OCI-LY1 (cell line): Measurements from ENCODE around the gene RASL10B.

ENCODE experiments used
- H2AFZ ChIP-seq: fragments of 200-600 bp; sonication (generic), shearing (Covaris generic); 2 replicates; pipeline ENCODE4 v1.6.0; 2014; ENCODE audit warnings: antibody characterized with exemption, mild to moderate bottlenecking, low read length
- H3F3A ChIP-seq: fragments of 200-600 bp; sonication (generic), shearing (Covaris generic); 2 replicates; pipeline ENCODE4 v1.6.0; 2014; ENCODE audit warnings: mild to moderate bottlenecking, antibody characterized with exemption, low read length, moderate library complexity; ENCODE audit not compliant: insufficient read depth
- H3K27ac ChIP-seq: fragments of 200-600 bp; sonication (generic); 2 replicates; pipeline ENCODE4 v1.5.1; 2014; ENCODE audit warnings: low read length, mixed run types, mild to moderate bottlenecking, low read depth; ENCODE audit not compliant: poor library complexity, severe bottlenecking
- H3K27me3 ChIP-seq: fragments of 200-600 bp; sonication (generic); 2 replicates; pipeline ENCODE4 v1.6.0; 2014; ENCODE audit warnings: antibody characterized with exemption, mild to moderate bottlenecking, low read length, moderate library complexity; ENCODE audit not compliant: insufficient read depth
- H3K36me3 ChIP-seq: fragments of 200-600 bp; sonication (generic); 2 replicates; pipeline ENCODE4 v1.6.1; 2014; ENCODE audit warnings: mild to moderate bottlenecking, antibody characterized with exemption, low read length, moderate library complexity, mixed read lengths; ENCODE audit not compliant: insufficient read depth
- H3K4me1 ChIP-seq: fragments of 200-600 bp; sonication (generic); 2 replicates; pipeline ENCODE4 v1.5.1; 2014; ENCODE audit warnings: mild to moderate bottlenecking, low read length, moderate library complexity; ENCODE audit not compliant: insufficient read depth, severe bottlenecking
- H3K4me2 ChIP-seq: fragments of 200-600 bp; sonication (generic), shearing (Covaris generic); 2 replicates; pipeline ENCODE4 v1.6.1; 2014; ENCODE audit warnings: low read length
- H3K4me3 ChIP-seq: fragments of 200-600 bp; sonication (generic); 2 replicates; pipeline ENCODE4 v1.5.1; 2014; ENCODE audit warnings: low read length, low read depth, mild to moderate bottlenecking, mixed read lengths; ENCODE audit not compliant: poor library complexity, severe bottlenecking
- H3K79me2 ChIP-seq: fragments of 200-600 bp; shearing (Covaris generic); 2 replicates; pipeline ENCODE4 v1.6.1; 2016; ENCODE audit warnings: mixed run types, low read length, mixed read lengths; ENCODE audit not compliant: insufficient read depth
- H3K9ac ChIP-seq: fragments of 200-600 bp; sonication (generic), shearing (Covaris generic); 2 replicates; pipeline ENCODE4 v1.6.1; 2014; ENCODE audit warnings: mild to moderate bottlenecking, low read length, mixed read lengths
- H3K9me2 ChIP-seq: fragments of 200-600 bp; sonication (generic), shearing (Covaris generic); 2 replicates; pipeline ENCODE4 v1.6.1; 2014; ENCODE audit warnings: low read depth, mild to moderate bottlenecking, low read length, mixed read lengths
- H3K9me3 ChIP-seq: fragments of 200-600 bp; shearing (Covaris generic); 2 replicates; pipeline ENCODE4 v1.6.1; 2014; ENCODE audit warnings: low read length, mixed read lengths
- H4K20me1 ChIP-seq: fragments of 200-600 bp; sonication (generic), shearing (Covaris generic); 2 replicates; pipeline ENCODE4 v1.6.0; 2016; ENCODE audit warnings: mild to moderate bottlenecking, low read length; ENCODE audit not compliant: insufficient read depth
- EZH2 ChIP-seq: fragments of 200-600 bp; sonication (generic), shearing (Covaris generic); IDR thresholded peaks from 2 replicates; pipeline ENCODE4 v1.8.0; 2017; ENCODE audit warnings: borderline replicate concordance, mixed run types, mild to moderate bottlenecking, antibody characterized with exemption, low read length, moderate library complexity, mixed read lengths
- TF ChIP-seq, protein P1 (sequence below): fragments of 200-600 bp; sonication (generic), shearing (Covaris generic); IDR thresholded peaks from 2 replicates; pipeline ENCODE4 v1.5.1; 2017; ENCODE audit warnings: mild to moderate bottlenecking, antibody characterized with exemption, low read length, moderate library complexity, mixed read lengths

RASL10B gene

DNA sequence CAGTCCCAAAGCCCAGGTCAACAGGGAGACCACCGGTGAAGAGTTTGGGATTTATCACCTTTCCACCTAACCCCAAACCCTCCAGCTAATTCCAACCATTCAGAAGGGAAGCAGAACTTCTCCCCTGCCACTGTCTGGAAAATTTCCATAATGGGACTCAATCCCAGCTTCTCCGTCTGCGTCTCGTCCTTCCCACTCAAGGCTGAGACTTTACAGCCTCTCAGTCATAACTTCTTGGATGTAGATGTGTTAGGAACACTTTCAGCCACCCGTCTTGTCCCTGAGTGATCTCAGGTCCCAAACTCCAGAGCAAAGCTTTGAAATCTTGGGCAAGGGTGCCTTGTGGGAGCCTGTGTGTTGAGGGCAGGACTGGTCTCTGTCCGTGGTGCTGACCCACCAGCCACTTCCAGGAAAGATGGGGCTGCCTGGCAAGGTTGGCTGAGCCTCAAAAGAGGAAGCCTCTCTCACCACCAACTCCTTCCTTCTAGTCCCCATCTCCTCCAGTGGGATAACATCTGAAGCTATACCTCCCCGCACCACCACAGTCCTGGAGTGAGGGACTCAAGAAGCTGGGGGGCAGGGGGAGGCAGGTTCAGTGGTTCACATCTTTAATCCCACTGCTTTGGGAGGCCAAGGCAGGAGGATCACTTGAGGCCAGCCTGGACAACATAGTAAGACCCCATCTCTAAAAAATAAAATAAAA is 12.3 kb downstream of the RASL10B start:
- no peaks in the 10 kb centered on the region for H3K9me3 ChIP-seq
- H3K79me2 ChIP-seq = no peaks in the 10 kb centered on the region
- TF ChIP-seq, protein P1, sequence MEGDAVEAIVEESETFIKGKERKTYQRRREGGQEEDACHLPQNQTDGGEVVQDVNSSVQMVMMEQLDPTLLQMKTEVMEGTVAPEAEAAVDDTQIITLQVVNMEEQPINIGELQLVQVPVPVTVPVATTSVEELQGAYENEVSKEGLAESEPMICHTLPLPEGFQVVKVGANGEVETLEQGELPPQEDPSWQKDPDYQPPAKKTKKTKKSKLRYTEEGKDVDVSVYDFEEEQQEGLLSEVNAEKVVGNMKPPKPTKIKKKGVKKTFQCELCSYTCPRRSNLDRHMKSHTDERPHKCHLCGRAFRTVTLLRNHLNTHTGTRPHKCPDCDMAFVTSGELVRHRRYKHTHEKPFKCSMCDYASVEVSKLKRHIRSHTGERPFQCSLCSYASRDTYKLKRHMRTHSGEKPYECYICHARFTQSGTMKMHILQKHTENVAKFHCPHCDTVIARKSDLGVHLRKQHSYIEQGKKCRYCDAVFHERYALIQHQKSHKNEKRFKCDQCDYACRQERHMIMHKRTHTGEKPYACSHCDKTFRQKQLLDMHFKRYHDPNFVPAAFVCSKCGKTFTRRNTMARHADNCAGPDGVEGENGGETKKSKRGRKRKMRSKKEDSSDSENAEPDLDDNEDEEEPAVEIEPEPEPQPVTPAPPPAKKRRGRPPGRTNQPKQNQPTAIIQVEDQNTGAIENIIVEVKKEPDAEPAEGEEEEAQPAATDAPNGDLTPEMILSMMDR = no peak
- no peak for TF ChIP-seq EZH2
- H3K36me3 ChIP-seq = no peaks in the 10 kb centered on the region
- H3K4me1 ChIP-seq = no peaks in the 10 kb centered on the region
- H3K27me3 ChIP-seq = no peaks in the 10 kb centered on the region
- no peaks in the 10 kb centered on the region for H4K20me1 ChIP-seq
- no peaks in the 10 kb centered on the region for H3F3A ChIP-seq
- no peak overlapping the region for H2AFZ ChIP-seq
- H3K4me2 ChIP-seq = no peak overlapping the region
- no peak overlapping the region for H3K27ac ChIP-seq
- H3K9me2 ChIP-seq = no peaks in the 10 kb centered on the region
- no peak overlapping the region for H3K9ac ChIP-seq
- no peak overlapping the region for H3K4me3 ChIP-seq

DNA sequence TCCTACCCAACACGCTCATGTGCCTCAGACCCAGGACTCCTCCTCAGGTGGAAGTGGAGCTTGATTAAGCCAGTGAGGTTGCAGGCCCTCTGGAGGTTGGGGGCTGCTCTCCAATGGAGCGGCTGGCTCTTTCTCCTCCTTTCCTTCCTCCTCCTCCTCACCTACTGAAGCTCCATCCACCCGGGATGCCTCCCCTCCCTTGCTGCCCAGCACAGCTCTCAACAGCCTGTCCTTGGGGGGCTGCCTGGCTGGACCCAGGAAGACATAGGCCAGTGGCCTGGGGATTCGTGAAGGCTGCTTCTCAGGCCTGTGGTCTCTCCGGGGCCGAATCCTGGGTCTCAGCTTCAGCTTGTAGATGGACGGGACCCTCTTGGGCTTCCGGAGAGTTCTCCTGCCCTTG is 13.4 kb downstream of the RASL10B start:
- Histone ChIP-seq H3K4me1 (peaks cover 3% of the 10 kb centered on the region), H3K9me2 (no peaks in the 10 kb centered on the region), H4K20me1 (no peaks in the 10 kb centered on the region), H3K9me3 (no peaks in the 10 kb centered on the region), H3K4me2 (no peak overlapping the region), H2AFZ (no peak overlapping the region), H3K27me3 (peaks cover 6% of the 10 kb centered on the region; the same call in 1 of the 2 replicates), H3K4me3 (no peak overlapping the region), H3K79me2 (no peaks in the 10 kb centered on the region), H3K27ac (no peak overlapping the region), H3K9ac (no peak overlapping the region), H3K36me3 (no peaks in the 10 kb centered on the region), H3F3A (no peaks in the 10 kb centered on the region)
- TF ChIP-seq EZH2 = no peak

DNA sequence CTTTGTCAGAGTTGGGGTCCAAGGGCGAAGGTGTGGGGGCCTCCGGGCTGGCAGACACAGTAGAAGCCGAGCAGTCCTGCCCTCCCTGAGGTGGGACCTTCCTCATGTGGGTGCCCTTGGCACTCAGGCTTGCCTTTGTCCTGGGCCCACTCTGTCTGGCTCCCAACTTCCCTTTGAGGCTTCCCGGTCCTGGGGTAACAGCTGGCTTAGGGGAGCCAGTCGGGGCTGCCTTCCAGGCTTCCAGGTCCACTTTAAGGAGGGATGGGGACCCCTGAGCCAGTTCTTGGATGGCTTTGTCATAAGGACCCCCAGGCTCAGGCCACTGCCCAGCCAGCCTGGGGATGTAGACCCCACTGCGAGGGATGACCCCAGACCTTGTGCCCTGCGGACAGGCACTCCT is 13.8 kb downstream of the RASL10B start:
- Histone ChIP-seq H3K79me2 (no peaks in the 10 kb centered on the region), H3K4me3 (no peak overlapping the region), H3K27me3 (peaks cover 6% of the 10 kb centered on the region; the same call in 1 of the 2 replicates), H3F3A (no peaks in the 10 kb centered on the region), H4K20me1 (no peaks in the 10 kb centered on the region), H3K9me3 (no peaks in the 10 kb centered on the region), H3K36me3 (no peaks in the 10 kb centered on the region), H3K4me2 (no peak overlapping the region), H2AFZ (no peak overlapping the region), H3K9ac (no peak overlapping the region), H3K27ac (no peak overlapping the region), H3K4me1 (peaks cover 8% of the 10 kb centered on the region), H3K9me2 (no peaks in the 10 kb centered on the region)
- TF ChIP-seq EZH2 = no peak
- TF ChIP-seq, protein P1 = no peak

DNA sequence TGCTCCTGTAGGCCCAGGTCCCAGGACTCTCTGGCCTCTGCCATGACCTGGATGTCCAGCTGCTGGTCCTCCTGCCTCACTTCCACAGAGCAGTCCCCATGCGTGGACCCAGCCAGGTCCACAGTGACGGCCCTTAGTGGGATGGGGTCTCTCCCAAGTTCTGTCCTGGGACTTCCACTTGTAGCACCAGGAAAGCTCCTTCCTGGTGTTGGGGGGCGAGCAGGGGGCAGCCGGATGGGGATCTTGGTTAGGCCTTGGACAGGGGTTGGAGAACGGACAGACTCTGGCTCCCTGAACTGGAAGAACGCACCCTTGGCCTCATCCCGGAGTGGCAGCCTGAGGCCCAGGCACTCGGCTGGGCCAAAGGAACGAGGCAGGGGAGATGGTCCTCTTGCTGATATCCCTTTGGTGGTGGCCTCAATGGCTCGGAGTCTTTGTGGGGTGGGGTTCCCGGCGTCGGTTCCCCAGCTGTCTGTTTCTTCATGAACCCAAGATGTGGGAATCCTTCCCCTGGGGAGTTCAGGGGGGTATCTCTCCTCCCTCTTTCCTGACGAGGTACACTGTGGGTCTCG is 14.4 kb downstream of the RASL10B start:
- Histone ChIP-seq H3K4me1 (peaks cover 9% of the 10 kb centered on the region), H3K4me2 (no peak overlapping the region), H3F3A (no peaks in the 10 kb centered on the region), H3K9me2 (no peaks in the 10 kb centered on the region), H3K9ac (no peak overlapping the region), H3K27me3 (peaks cover 7% of the 10 kb centered on the region), H3K4me3 (no peak overlapping the region), H3K36me3 (no peaks in the 10 kb centered on the region), H3K27ac (no peak overlapping the region), H3K9me3 (no peaks in the 10 kb centered on the region), H2AFZ (no peak overlapping the region), H4K20me1 (no peaks in the 10 kb centered on the region), H3K79me2 (no peaks in the 10 kb centered on the region)
- TF ChIP-seq, protein P1 = no peak
- TF ChIP-seq EZH2 = no peak
